ENCODE results near the gene TMEM170B. TPM values are rescaled to one million over a fixed set of nuclear protein-coding genes. Genes with fewer than 3 reads are reported as not detected.

The TMEM170B gene
- total and polyA plus RNA-seq, 9 of the 15 experiments (the other 6 are each of a cell fraction or from before 2014, with no cell fraction given): 0.03 to 0.11 (median 0.07) TPM

- intact Hi-C loops (cut with micrococcal nuclease) (no loop called here), in situ Hi-C loops (cut with MboI) (no loop called here)
- Histone ChIP-seq H3K9me3 (replicated peaks; ENCODE audit: control insufficient read depth, insufficient read depth, low read depth, low read length) (no peaks in the 10 kb centered on the region), H3K79me2 (ENCODE audit: control insufficient read depth, insufficient read depth, low read length) (no peaks in the 10 kb centered on the region), H3K4me2 (ENCODE audit: insufficient read depth, low read length) (no peak overlapping the region), H3K9ac (ENCODE audit: insufficient read depth in 1 of 2, low read depth in 2 of 2, low read length in 2 of 2) (no peak overlapping the region), H4K20me1 (replicated peaks; ENCODE audit: control insufficient read depth, insufficient read depth, low read length) (no peaks in the 10 kb centered on the region), H3K9me1 (ENCODE audit: control insufficient read depth, insufficient read depth, low read length) (no peaks in the 10 kb centered on the region), H3K27ac (ENCODE audit: extremely low read depth, low read depth, low read length) (no peak overlapping the region), H3K4me1 (replicated peaks in 1 of 2; ENCODE audit: control insufficient read depth in 2 of 2, insufficient read depth in 2 of 2, low read length in 2 of 2) (peaks cover 0 to 4% of the 10 kb centered on the region in 2 experiments; a peak in 1 of 5 replicates), H3K27me3 (ENCODE audit: control insufficient read depth in 2 of 2, insufficient read depth in 2 of 2, low read length in 2 of 2) (peaks cover 19 to 28% of the 10 kb centered on the region in 2 experiments; a peak in 4 of 5 replicates), H3K36me3 (ENCODE audit: control insufficient read depth, insufficient read depth, low read length) (no peaks in the 10 kb centered on the region), H2AFZ (ENCODE audit: low read depth, low read length) (no peak overlapping the region), H3K4me3 (no peak overlapping the region)
- FAIRE-seq: no peak
- POLR2A ChIA-PET: interaction anchor here (0.7 to 1.0 kb wide), 3 partner anchors 22 to 1660 kb away, joined by 3 read pairs; no protein-coding TSS in a partner anchor
- BruUV-seq (replicated peaks): no TSS peak
- CTCF ChIA-PET (ENCODE audit: low intra/inter-chr PET ratio): no interaction called here
- no peak for DNase-seq (ENCODE audit: extremely low read depth in 1 of 4, low spot score in 3 of 4)
- peak; percentile 35; the same call in 1 of the 3 replicates for ATAC-seq
- WGBS (ENCODE audit: insufficient coverage, low coverage, missing lambda C conversion rate): under 1% methylated on average over 9 of the region's 9 CpGs
- TF ChIP-seq CBFA2T2 (conservative IDR thresholded peaks at IDR 0.05): no peak
- no peak for TF ChIP-seq KAT2B (IDR thresholded peaks at IDR 0.05; ENCODE audit: low read depth, low read length)
- no peak for TF ChIP-seq BRD9 (IDR thresholded peaks at IDR 0.05; ENCODE audit: low read depth, partially characterized antibody)
- no peak for TF ChIP-seq MED1 (CRISPR knock-in tag; IDR thresholded peaks at IDR 0.05; ENCODE audit: borderline replicate concordance)
- TF ChIP-seq SAFB2 (IDR thresholded peaks at IDR 0.05; ENCODE audit: borderline replicate concordance, low read depth, low read length, severe bottlenecking): no peak
- TF ChIP-seq ARNT (IDR thresholded peaks at IDR 0.05): no peak
- no peak for TF ChIP-seq VEZF1 (CRISPR knock-in tag; IDR thresholded peaks at IDR 0.05)
- TF ChIP-seq BRF1 (IDR thresholded peaks at IDR 0.05; ENCODE audit: borderline replicate concordance, extremely low read depth, insufficient read length): no peak
- TF ChIP-seq BRF2 (IDR thresholded peaks at IDR 0.05; ENCODE audit: borderline replicate concordance, insufficient read depth, insufficient read length): no peak
- no peak for TF ChIP-seq ZFP91 (CRISPR knock-in tag; IDR thresholded peaks at IDR 0.05)
- no peak for TF ChIP-seq BCOR (IDR thresholded peaks at IDR 0.05)
- no peak for TF ChIP-seq ARID3A (IDR thresholded peaks at IDR 0.05; ENCODE audit: borderline replicate concordance, low read depth, low read length)
- TF ChIP-seq TSHZ1 (CRISPR knock-in tag; IDR thresholded peaks at IDR 0.05): no peak
These were observed 55.5 kb downstream of the TMEM170B start for GRCh38 chr6:11593096-11593495.

All from K562 (cell line).